ENCODE results near the gene TULP4. TPM values are rescaled to one million over a fixed set of nuclear protein-coding genes. Genes with fewer than 3 reads are reported as not detected.
A peak's percentile ranks its signal among the peaks of the same experiment; 100 is the strongest.

The TULP4 gene
- total RNA-seq, 1 experiment from 2014 or later = 126 TPM

DNA sequence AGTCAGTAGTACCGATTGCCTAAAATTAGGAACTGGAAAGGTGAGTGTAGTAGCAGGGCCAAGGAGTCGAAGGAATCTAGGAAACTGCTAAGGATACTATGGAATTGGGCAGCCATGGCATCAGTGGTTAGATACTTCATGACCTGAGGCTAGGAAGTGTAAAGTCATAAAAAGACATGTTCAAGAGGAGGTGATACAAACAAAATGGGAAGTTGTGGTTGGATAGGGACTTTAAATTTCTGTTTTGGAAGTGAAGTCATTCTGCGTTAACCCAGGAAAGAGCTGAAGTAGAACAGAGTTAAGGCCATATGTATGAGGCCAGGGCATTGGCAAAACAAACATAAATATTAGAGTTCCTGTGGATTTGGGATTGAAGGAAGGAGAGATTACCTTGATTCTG is 159.1 kb downstream of the TULP4 start:
- H3K4me3 Mint-ChIP-seq (ENCODE audit: unreplicated experiment) = no peak overlapping the region
- H3K36me3 Mint-ChIP-seq (ENCODE audit: insufficient read depth, unreplicated experiment) = peaks cover 50% of the 10 kb centered on the region
- no peaks in the 10 kb centered on the region for H3K9me3 ChIP-seq
- H3K36me3 ChIP-seq (ENCODE audit: control insufficient read depth, insufficient read depth, low read length) = peaks cover 1% of the 10 kb centered on the region; the same call in 1 of the 2 replicates
- peaks cover 66% of the 10 kb centered on the region for H3K4me1 Mint-ChIP-seq (ENCODE audit: low read depth, unreplicated experiment)
- H3K27me3 Mint-ChIP-seq (ENCODE audit: insufficient read depth, unreplicated experiment) = no peaks in the 10 kb centered on the region
- H3K4me3 ChIP-seq (ENCODE audit: low read depth, low read length) = no peak overlapping the region
- no TSS peak for BruUV-seq (replicated peaks)
- intact Hi-C loops (cut with micrococcal nuclease; ENCODE audit: unreplicated experiment) = no loop called here
- peaks cover 50% of the 10 kb centered on the region for H3K4me1 ChIP-seq
- CTCF ChIA-PET = no interaction called here
- POLR2A ChIA-PET = no interaction called here
- H3K27me3 ChIP-seq (replicated peaks; ENCODE audit: control insufficient read depth, insufficient read depth, low read length) = no peaks in the 10 kb centered on the region
- TF ChIP-seq, protein P1, sequence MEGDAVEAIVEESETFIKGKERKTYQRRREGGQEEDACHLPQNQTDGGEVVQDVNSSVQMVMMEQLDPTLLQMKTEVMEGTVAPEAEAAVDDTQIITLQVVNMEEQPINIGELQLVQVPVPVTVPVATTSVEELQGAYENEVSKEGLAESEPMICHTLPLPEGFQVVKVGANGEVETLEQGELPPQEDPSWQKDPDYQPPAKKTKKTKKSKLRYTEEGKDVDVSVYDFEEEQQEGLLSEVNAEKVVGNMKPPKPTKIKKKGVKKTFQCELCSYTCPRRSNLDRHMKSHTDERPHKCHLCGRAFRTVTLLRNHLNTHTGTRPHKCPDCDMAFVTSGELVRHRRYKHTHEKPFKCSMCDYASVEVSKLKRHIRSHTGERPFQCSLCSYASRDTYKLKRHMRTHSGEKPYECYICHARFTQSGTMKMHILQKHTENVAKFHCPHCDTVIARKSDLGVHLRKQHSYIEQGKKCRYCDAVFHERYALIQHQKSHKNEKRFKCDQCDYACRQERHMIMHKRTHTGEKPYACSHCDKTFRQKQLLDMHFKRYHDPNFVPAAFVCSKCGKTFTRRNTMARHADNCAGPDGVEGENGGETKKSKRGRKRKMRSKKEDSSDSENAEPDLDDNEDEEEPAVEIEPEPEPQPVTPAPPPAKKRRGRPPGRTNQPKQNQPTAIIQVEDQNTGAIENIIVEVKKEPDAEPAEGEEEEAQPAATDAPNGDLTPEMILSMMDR (IDR thresholded peaks at IDR 0.05; ENCODE audit: insufficient read depth in 1 of 2, low read depth in 1 of 2, low read length in 1 of 2, severe bottlenecking in 1 of 2, unreplicated experiment in 1 of 2) = no peak
- DNase-seq = no peak
- H3K27ac Mint-ChIP-seq (ENCODE audit: unreplicated experiment) = peak overlapping the region; percentile 1
- peaks cover 15% of the 10 kb centered on the region for H3K9me3 Mint-ChIP-seq (ENCODE audit: unreplicated experiment)

DNA sequence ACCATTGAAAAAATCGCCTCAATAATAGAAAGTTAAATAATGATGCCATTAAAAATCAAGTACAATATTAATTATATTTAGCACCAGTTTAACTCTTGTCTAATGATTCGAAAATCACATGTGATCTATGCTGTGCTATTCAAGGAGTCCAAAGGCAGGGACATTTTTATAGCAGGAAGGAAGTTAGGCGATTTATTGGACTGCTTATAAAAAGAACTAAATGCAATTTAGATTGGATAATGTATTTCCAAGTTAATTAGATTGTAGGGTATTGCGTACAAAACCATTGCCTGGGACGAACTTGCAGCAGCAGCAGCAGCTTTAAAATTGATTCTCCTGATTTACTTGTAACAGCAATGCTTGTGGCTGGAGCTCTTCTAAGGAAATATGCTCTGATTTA is 160.2 kb downstream of the TULP4 start:
- Mint-ChIP-seq H3K9me3 (ENCODE audit: unreplicated experiment) (peaks cover 15% of the 10 kb centered on the region), H3K4me3 (ENCODE audit: unreplicated experiment) (no peak overlapping the region), H3K27ac (ENCODE audit: unreplicated experiment) (peak overlapping the region; percentile 31), H3K36me3 (ENCODE audit: insufficient read depth, unreplicated experiment) (peaks cover 60% of the 10 kb centered on the region), H3K4me1 (ENCODE audit: low read depth, unreplicated experiment) (peaks cover 63% of the 10 kb centered on the region), H3K27me3 (ENCODE audit: insufficient read depth, unreplicated experiment) (no peaks in the 10 kb centered on the region)
- no peaks in the 10 kb centered on the region for H3K9me3 ChIP-seq
- TF ChIP-seq, protein P1 (IDR thresholded peaks at IDR 0.05; ENCODE audit: insufficient read depth in 1 of 2, low read depth in 1 of 2, low read length in 1 of 2, severe bottlenecking in 1 of 2, unreplicated experiment in 1 of 2) = no peak
- no peak overlapping the region for H3K4me3 ChIP-seq (ENCODE audit: low read depth, low read length)
- peaks cover 1% of the 10 kb centered on the region; the same call in 1 of the 2 replicates for H3K36me3 ChIP-seq (ENCODE audit: control insufficient read depth, insufficient read depth, low read length)
- POLR2A ChIA-PET = no interaction called here
- DNase-seq = no peak
- no TSS peak for BruUV-seq (replicated peaks)
- CTCF ChIA-PET = no interaction called here
- intact Hi-C loops (cut with micrococcal nuclease; ENCODE audit: unreplicated experiment) = no loop called here
- no peaks in the 10 kb centered on the region for H3K27me3 ChIP-seq (replicated peaks; ENCODE audit: control insufficient read depth, insufficient read depth, low read length)
- peaks cover 45% of the 10 kb centered on the region for H3K4me1 ChIP-seq

DNA sequence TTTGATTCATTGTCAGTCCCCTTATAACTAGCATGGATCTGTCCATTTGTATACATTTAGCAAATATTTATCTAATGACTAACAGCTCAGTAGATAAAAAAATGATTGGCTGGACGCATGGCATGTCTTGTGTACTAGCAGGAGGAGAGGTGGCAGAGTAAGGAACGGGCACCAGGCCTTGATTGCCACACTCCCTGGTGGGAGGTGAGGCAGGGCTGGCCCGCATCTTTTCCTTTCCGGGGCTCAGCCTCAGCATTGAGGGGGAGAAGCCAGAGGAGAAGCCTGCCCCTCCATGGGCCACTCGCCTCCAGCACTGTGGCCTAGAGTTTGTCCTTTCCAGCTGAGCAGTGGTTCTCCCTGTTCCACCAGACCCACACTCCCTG is 162.7 kb downstream of the TULP4 start:
- Histone ChIP-seq H3K4me3 (ENCODE audit: low read depth, low read length) (no peak overlapping the region), H3K9me3 (no peaks in the 10 kb centered on the region), H3K27me3 (replicated peaks; ENCODE audit: control insufficient read depth, insufficient read depth, low read length) (no peaks in the 10 kb centered on the region), H3K4me1 (peaks cover 34% of the 10 kb centered on the region), H3K36me3 (ENCODE audit: control insufficient read depth, insufficient read depth, low read length) (peaks cover 1% of the 10 kb centered on the region)
- peaks cover 55% of the 10 kb centered on the region for H3K36me3 Mint-ChIP-seq (ENCODE audit: insufficient read depth, unreplicated experiment)
- TF ChIP-seq, protein P1 (IDR thresholded peaks at IDR 0.05; ENCODE audit: insufficient read depth in 1 of 2, low read depth in 1 of 2, low read length in 1 of 2, severe bottlenecking in 1 of 2, unreplicated experiment in 1 of 2) = no peak
- BruUV-seq (replicated peaks) = no TSS peak
- DNase-seq = peak in 1 of 2 experiments; percentile 58
- no peaks in the 10 kb centered on the region for H3K9me3 Mint-ChIP-seq (ENCODE audit: unreplicated experiment)
- CTCF ChIA-PET = interaction anchor here (0.6 to 1.2 kb wide), 4 partner anchors 15 to 260 kb away, joined by 3 to 7 read pairs (median 4); no protein-coding TSS in a partner anchor
- peak overlapping the region; percentile 77 for H3K27ac Mint-ChIP-seq (ENCODE audit: unreplicated experiment)
- intact Hi-C loops (cut with micrococcal nuclease; ENCODE audit: unreplicated experiment) = loop anchor here (1.0 kb wide), 1 partner anchor 23 kb away; no protein-coding TSS in a partner anchor
- no peaks in the 10 kb centered on the region for H3K27me3 Mint-ChIP-seq (ENCODE audit: insufficient read depth, unreplicated experiment)
- POLR2A ChIA-PET = interaction anchor here (0.5 to 1.5 kb wide), 2 partner anchors 8 to 1251 kb away, joined by 4 to 5 read pairs; no protein-coding TSS in a partner anchor
- H3K4me1 Mint-ChIP-seq (ENCODE audit: low read depth, unreplicated experiment) = peaks cover 45% of the 10 kb centered on the region
- H3K4me3 Mint-ChIP-seq (ENCODE audit: unreplicated experiment) = peak overlapping the region; percentile 15
